K562 (cell line): ENCODE results near the gene RHBDL3.

Source experiments
- ATF7 ChIP-seq: fragments of 450-650 bp; IDR thresholded peaks from 2 replicates; pipeline ENCODE4 v1.7.1; 2014; ENCODE audit warnings: mild to moderate bottlenecking, moderate library complexity
- CTCF ChIP-seq, 3 experiments: IDR thresholded peaks in 2 of 3; conservative IDR thresholded peaks in 1 of 3; 2 replicates each; pipeline ENCODE4 v1.5.1; 2011 to 2012; ENCODE audit warnings: low read length in 3 of 3, mild to moderate bottlenecking in 3 of 3, control low read depth in 2 of 3, improper control_type of control experiment in 1 of 3, inconsistent platforms in 1 of 3, low read depth in 1 of 3, mixed read lengths in 1 of 3, moderate library complexity in 1 of 3; ENCODE audit not compliant: insufficient read depth in 2 of 3
- EZH2 ChIP-seq: IDR thresholded peaks from 2 replicates; pipeline ENCODE4 v1.6.1; 2012; ENCODE audit warnings: low read depth, mild to moderate bottlenecking, inconsistent platforms, low read length, borderline replicate concordance
- GABPB2 ChIP-seq: fragments of 250-450 bp; sonication (Bioruptor Pico); conservative IDR thresholded peaks from 2 replicates; pipeline ENCODE4 v1.5.1; 2021; ENCODE audit warnings: mild to moderate bottlenecking
- HMG20A ChIP-seq: fragments of 450-650 bp; formaldehyde crosslinking; conservative IDR thresholded peaks from 2 replicates; pipeline ENCODE4 v1.4.0; 2020; ENCODE audit warnings: mild to moderate bottlenecking, mixed read lengths
- JUND ChIP-seq, 2 experiments: IDR thresholded peaks; 2 replicates in 1 of 2; 3 replicates in 1 of 2; pipeline ENCODE4 v1.6.1; 2011; ENCODE audit warnings: borderline replicate concordance in 2 of 2, low read depth in 2 of 2, low read length in 2 of 2, improper control_type of control experiment in 1 of 2, missing biosample characterization in 1 of 2, missing genetic modification characterization in 1 of 2, missing genetic modification reagents in 1 of 2
- MLLT1 ChIP-seq, 2 experiments: fragments of 450-650 bp; IDR thresholded peaks; 2 replicates each; pipeline ENCODE4 v1.6.1; 2016
- NUFIP1 ChIP-seq: fragments of 450-650 bp; IDR thresholded peaks from 2 replicates; pipeline ENCODE4 v1.6.1; 2018; ENCODE audit not compliant: partially characterized antibody
- POLR2A ChIP-seq: fragments of 450-650 bp; conservative IDR thresholded peaks from 2 replicates; pipeline ENCODE4 v1.6.1; 2016
- POLR2AphosphoS5 ChIP-seq: IDR thresholded peaks from 2 replicates; pipeline ENCODE4 v1.6.1; 2011; ENCODE audit warnings: mild to moderate bottlenecking, low read depth, low read length, moderate library complexity; ENCODE audit not compliant: control insufficient read depth, insufficient read depth
- SREBF2 ChIP-seq: sonication (generic); formaldehyde crosslinking; IDR thresholded peaks from 2 replicates; pipeline ENCODE4 v1.4.0; 2020; ENCODE audit warnings: mild to moderate bottlenecking, missing genetic modification reagents
- TF ChIP-seq, protein P1 (sequence below): fragments of 450-650 bp; IDR thresholded peaks from 2 replicates; pipeline ENCODE4 v1.7.0; 2016; ENCODE audit warnings: borderline replicate concordance
- TF ChIP-seq, protein P2 (sequence below): fragments of 450-650 bp; IDR thresholded peaks from 2 replicates; pipeline ENCODE4 v1.6.1; 2016; ENCODE audit warnings: low read depth

- TF ChIP-seq POLR2AphosphoS5 (no peak), EZH2 (no peak), SREBF2 (no peak), GABPB2 (CRISPR knock-in tag) (no peak), POLR2A (no peak), MLLT1 (IDR thresholded peaks at IDR 0.05) (no peak), ATF7 (no peak), CTCF (IDR thresholded peaks at IDR 0.05 in 2 of 3, conservative IDR thresholded peaks at IDR 0.05 in 1 of 3; ENCODE audit: insufficient read depth in 2 of 3, low read depth in 1 of 3, low read length in 3 of 3) (no peak), JUND (IDR thresholded peaks at IDR 0.05; ENCODE audit: borderline replicate concordance, low read depth, low read length) (no peak), JUND (tag; IDR thresholded peaks at IDR 0.05; ENCODE audit: borderline replicate concordance, low read depth, low read length) (no peak), NUFIP1 (no peak), HMG20A (CRISPR knock-in tag) (no peak)
- TF ChIP-seq, protein P1, sequence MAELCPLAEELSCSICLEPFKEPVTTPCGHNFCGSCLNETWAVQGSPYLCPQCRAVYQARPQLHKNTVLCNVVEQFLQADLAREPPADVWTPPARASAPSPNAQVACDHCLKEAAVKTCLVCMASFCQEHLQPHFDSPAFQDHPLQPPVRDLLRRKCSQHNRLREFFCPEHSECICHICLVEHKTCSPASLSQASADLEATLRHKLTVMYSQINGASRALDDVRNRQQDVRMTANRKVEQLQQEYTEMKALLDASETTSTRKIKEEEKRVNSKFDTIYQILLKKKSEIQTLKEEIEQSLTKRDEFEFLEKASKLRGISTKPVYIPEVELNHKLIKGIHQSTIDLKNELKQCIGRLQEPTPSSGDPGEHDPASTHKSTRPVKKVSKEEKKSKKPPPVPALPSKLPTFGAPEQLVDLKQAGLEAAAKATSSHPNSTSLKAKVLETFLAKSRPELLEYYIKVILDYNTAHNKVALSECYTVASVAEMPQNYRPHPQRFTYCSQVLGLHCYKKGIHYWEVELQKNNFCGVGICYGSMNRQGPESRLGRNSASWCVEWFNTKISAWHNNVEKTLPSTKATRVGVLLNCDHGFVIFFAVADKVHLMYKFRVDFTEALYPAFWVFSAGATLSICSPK, result no peak
- TF ChIP-seq, protein P2, sequence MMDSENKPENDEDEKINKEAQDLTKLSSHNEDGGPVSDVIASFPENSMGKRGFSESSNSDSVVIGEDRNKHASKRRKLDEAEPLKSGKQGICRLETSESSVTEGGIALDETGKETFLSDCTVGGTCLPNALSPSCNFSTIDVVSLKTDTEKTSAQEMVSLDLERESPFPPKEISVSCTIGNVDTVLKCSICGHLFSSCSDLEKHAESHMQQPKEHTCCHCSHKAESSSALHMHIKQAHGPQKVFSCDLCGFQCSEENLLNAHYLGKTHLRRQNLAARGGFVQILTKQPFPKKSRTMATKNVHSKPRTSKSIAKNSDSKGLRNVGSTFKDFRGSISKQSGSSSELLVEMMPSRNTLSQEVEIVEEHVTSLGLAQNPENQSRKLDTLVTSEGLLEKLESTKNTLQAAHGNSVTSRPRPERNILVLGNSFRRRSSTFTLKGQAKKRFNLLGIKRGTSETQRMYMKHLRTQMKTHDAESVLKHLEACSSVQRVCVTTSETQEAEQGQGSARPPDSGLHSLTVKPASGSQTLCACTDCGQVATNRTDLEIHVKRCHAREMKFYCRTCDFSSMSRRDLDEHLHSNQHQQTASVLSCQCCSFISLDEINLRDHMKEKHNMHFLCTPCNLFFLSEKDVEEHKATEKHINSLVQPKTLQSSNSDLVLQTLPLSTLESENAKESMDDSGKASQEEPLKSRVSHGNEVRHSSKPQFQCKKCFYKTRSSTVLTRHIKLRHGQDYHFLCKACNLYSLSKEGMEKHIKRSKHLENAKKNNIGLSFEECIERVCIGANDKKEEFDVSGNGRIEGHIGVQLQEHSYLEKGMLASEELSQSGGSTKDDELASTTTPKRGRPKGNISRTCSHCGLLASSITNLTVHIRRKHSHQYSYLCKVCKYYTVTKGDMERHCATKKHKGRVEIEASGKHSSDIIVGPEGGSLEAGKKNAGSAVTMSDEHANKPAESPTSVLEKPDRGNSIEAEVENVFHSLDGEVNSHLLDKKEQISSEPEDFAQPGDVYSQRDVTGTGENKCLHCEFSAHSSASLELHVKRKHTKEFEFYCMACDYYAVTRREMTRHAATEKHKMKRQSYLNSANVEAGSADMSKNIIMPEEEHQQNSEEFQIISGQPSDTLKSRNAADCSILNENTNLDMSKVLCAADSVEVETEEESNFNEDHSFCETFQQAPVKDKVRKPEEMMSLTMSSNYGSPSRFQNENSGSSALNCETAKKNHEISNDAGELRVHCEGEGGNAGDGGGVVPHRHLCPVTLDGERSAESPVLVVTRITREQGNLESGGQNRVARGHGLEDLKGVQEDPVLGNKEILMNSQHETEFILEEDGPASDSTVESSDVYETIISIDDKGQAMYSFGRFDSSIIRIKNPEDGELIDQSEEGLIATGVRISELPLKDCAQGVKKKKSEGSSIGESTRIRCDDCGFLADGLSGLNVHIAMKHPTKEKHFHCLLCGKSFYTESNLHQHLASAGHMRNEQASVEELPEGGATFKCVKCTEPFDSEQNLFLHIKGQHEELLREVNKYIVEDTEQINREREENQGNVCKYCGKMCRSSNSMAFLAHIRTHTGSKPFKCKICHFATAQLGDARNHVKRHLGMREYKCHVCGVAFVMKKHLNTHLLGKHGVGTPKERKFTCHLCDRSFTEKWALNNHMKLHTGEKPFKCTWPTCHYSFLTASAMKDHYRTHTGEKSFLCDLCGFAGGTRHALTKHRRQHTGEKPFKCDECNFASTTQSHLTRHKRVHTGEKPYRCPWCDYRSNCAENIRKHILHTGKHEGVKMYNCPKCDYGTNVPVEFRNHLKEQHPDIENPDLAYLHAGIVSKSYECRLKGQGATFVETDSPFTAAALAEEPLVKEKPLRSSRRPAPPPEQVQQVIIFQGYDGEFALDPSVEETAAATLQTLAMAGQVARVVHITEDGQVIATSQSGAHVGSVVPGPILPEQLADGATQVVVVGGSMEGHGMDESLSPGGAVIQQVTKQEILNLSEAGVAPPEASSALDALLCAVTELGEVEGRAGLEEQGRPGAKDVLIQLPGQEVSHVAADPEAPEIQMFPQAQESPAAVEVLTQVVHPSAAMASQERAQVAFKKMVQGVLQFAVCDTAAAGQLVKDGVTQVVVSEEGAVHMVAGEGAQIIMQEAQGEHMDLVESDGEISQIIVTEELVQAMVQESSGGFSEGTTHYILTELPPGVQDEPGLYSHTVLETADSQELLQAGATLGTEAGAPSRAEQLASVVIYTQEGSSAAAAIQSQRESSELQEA, result no peak
Measured at GRCh38 chr17:32274643-32275042, 9.0 kb downstream of the RHBDL3 start.
